ENCODE results near the gene ARHGAP32.
A peak's percentile ranks its signal among the peaks of the same experiment; 100 is the strongest.

ARHGAP32 gene

GRCh38 chr11:129148487-129148886, 43.6 kb downstream of the ARHGAP32 start:
- DNase-seq (ENCODE audit: low spot score): no peak
- ChIA-PET POLR2A (ENCODE audit: low non-redundant PET) (no interaction called here), CTCF (interaction anchor here (1.0 kb wide), 1 partner anchor 184 kb away, joined by 3 read pairs; no protein-coding TSS in a partner anchor)
- H3K27ac ChIP-seq: no peak overlapping the region
- no peak for TF ChIP-seq CTCF (conservative IDR thresholded peaks at IDR 0.05; ENCODE audit: low read depth)

- CTCF ChIA-PET: interaction anchor here (0.6 to 0.7 kb wide), 2 partner anchors 23 to 1111 kb away, joined by 3 to 4 read pairs; no protein-coding TSS in a partner anchor
- no peak overlapping the region for H3K27ac ChIP-seq
- POLR2A ChIA-PET (ENCODE audit: low non-redundant PET): no interaction called here
These were observed 45.9 kb downstream of the ARHGAP32 start for GRCh38 chr11:129146191-129146590.

GRCh38 chr11:129145276-129145675, 46.8 kb downstream of the ARHGAP32 start:
- TF ChIP-seq CTCF (conservative IDR thresholded peaks at IDR 0.05; ENCODE audit: low read depth): no peak
- ChIA-PET POLR2A (ENCODE audit: low non-redundant PET) (no interaction called here), CTCF (interaction anchor here (0.5 kb wide), 1 partner anchor 50 kb away, joined by 3 read pairs; no protein-coding TSS in a partner anchor)
- H3K27ac ChIP-seq: no peak overlapping the region
- DNase-seq (ENCODE audit: low spot score): no peak

More at GRCh38 chr11:129146191-129146590, 45.9 kb downstream of the ARHGAP32 start:
- DNase-seq (ENCODE audit: low spot score): peak; percentile 5
- no peak for TF ChIP-seq CTCF (conservative IDR thresholded peaks at IDR 0.05; ENCODE audit: low read depth)

GRCh38 chr11:129144256-129144655, 47.9 kb downstream of the ARHGAP32 start:
- POLR2A ChIA-PET (ENCODE audit: low non-redundant PET): no interaction called here
- CTCF ChIA-PET: no interaction called here
- DNase-seq (ENCODE audit: low spot score): no peak
- no peak overlapping the region for H3K27ac ChIP-seq
- no peak for TF ChIP-seq CTCF (conservative IDR thresholded peaks at IDR 0.05; ENCODE audit: low read depth)

- no peak for TF ChIP-seq CTCF (conservative IDR thresholded peaks at IDR 0.05; ENCODE audit: low read depth)
- peak; percentile 90 for DNase-seq (ENCODE audit: low spot score)
- peak overlapping the region; percentile 76 for H3K27ac ChIP-seq
- POLR2A ChIA-PET (ENCODE audit: low non-redundant PET): no interaction called here
- CTCF ChIA-PET: interaction anchor here (0.7 kb wide), 1 partner anchor 249 kb away, joined by 3 read pairs; no protein-coding TSS in a partner anchor
These were observed 48.8 kb downstream of the ARHGAP32 start for GRCh38 chr11:129143335-129143734.

GRCh38 chr11:129141748-129142523, 50.2 kb downstream of the ARHGAP32 start:
- no peak for DNase-seq (ENCODE audit: low spot score)
- ChIA-PET POLR2A (ENCODE audit: low non-redundant PET) (no interaction called here), CTCF (no interaction called here)
- H3K27ac ChIP-seq: peak overlapping the region; percentile 48; the same call in 1 of the 2 replicates
- no peak for TF ChIP-seq CTCF (conservative IDR thresholded peaks at IDR 0.05; ENCODE audit: low read depth)
